ENCODE measurements around the gene DOCK10.

DOCK10 gene

DNA sequence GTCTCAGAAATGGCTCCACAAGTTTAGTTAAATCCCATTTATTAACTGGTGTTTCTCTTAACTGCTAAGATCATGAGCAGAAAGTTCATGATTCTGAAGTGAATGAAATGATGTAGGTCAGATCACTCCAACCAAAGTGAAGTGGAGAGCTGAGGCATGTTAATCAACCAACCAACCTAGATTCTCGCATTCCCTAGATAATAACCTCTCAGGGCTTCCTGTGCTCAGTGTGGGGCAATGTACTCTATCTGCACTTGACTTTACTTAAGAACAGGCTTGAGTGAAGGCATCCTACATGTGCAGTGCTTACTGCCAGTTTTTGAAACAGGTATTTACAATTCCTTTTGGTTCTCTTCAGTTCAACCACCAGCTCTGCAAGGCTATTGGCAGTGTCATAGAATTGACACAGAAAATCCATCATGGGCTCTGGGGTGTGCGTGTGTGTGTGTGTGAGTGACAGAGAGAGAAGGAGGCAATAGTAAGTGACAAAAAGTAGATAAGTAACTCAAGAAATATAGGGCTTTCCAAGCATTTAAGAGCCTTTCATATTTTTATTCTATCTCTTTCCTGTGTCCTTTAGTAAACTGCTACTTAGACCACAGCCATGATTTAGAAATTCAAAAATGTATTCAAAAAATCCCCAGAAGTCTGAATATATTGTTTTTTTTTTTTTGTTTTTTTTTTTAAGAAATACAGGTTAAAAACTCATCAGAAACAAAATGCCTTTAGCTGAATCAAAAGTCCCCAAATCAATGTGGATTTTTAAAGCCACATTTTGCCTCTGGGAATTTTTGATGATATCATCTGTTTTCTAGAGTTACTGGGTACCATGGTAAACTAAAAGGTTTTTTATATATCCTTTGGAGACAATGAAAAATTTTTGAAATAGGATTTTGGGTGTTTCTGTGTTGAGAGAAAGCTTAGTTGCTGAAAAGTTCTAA lies 28.6 kb downstream of the DOCK10 start:
- DNase-seq (ENCODE audit: low read depth in 3 of 3), result no peak

- DNase-seq (ENCODE audit: low read depth in 3 of 3), result no peak
Measured at GRCh38 chr2:225011585-225011984, 30.7 kb downstream of the DOCK10 start.

DNA sequence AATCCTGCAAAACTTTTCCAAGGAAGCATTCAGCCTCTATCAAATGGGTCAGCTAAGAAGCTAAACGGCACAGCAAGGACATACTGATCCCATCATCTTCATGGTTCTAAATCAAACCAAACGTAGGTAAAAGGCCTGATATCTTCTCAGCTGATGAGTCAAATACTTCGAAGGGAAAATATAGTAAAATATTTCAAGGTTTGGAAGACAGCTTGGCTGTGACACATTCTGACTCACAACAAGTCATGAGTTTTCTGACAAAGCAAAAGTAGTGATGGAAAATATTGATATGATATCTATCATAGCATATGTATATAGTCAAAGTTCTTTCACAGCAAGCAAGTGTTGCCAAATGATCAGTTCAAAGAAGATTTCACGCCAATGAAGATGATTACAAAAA lies 31.5 kb downstream of the DOCK10 start:
- DNase-seq (ENCODE audit: low read depth in 3 of 3), result no peak

GRCh38 chr2:225009768-225010167 lies 32.5 kb downstream of the DOCK10 start:
- no peak for DNase-seq (ENCODE audit: low read depth in 3 of 3)

GRCh38 chr2:225008935-225009334 lies 33.3 kb downstream of the DOCK10 start:
- DNase-seq (ENCODE audit: low read depth in 3 of 3), result no peak

GRCh38 chr2:225008179-225008856 lies 34.0 kb downstream of the DOCK10 start:
- no peak for DNase-seq (ENCODE audit: low read depth in 3 of 3)

- DNase-seq (ENCODE audit: low read depth in 3 of 3), result no peak
Measured at GRCh38 chr2:225006730-225007129, 35.5 kb downstream of the DOCK10 start.

GRCh38 chr2:225004597-225004996 lies 37.7 kb downstream of the DOCK10 start:
- no peak for DNase-seq (ENCODE audit: low read depth in 3 of 3)

- DNase-seq (ENCODE audit: low read depth in 3 of 3), result no peak
Measured at GRCh38 chr2:225002656-225003045, 39.6 kb downstream of the DOCK10 start.

GRCh38 chr2:225002039-225002655 lies 40.1 kb downstream of the DOCK10 start:
- peak; percentile 29 to 67 (median 42) for DNase-seq (ENCODE audit: low read depth in 3 of 3)

DNA sequence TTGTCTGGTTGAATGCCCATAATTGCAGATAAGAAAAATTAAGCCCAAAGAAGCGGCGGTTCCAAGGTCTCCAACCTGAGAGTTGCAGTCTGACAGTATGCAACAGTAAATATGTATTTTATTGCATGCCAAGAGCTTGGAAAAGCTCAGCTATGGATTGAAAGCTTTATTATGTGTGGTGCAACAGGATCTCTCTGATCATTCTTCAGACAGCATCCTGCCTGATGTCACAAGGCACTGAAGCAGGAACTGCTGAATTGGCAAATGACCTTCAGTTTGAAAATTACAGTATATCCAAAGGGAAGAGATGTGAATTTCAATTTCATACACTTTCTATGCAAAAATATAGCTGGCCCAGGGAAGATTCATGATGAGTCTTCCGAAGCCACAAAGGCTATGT lies 42.5 kb downstream of the DOCK10 start:
- DNase-seq (ENCODE audit: low read depth in 3 of 3), result no peak

DNA sequence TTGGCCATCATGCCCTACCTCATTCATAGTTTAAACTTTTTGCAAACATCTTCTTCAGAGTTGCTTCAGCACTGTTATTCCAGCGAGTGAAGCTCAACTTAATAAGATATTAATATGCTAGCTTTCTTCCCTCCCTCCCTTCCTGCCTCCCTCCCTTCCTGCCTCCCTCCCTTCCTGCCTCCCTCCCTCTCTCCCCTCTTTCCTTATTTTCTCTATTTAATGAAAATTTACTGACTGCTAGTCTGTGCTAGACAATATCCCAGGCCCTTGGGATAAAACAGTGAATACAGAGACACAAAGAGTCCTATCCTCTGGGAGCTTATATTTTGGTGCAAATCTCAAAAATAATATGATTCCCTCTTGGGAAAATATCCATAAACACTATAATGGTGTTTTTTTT lies 42.9 kb downstream of the DOCK10 start:
- DNase-seq (ENCODE audit: low read depth in 3 of 3), result no peak

- DNase-seq (ENCODE audit: low read depth in 3 of 3), result no peak
Measured at GRCh38 chr2:224997802-224998201, 44.5 kb downstream of the DOCK10 start.

GRCh38 chr2:224995419-224995818 lies 46.8 kb downstream of the DOCK10 start:
- no peak for DNase-seq (ENCODE audit: low read depth in 3 of 3)

GRCh38 chr2:224994242-224994823 lies 47.9 kb downstream of the DOCK10 start:
- no peak for DNase-seq (ENCODE audit: low read depth in 3 of 3)

DNA sequence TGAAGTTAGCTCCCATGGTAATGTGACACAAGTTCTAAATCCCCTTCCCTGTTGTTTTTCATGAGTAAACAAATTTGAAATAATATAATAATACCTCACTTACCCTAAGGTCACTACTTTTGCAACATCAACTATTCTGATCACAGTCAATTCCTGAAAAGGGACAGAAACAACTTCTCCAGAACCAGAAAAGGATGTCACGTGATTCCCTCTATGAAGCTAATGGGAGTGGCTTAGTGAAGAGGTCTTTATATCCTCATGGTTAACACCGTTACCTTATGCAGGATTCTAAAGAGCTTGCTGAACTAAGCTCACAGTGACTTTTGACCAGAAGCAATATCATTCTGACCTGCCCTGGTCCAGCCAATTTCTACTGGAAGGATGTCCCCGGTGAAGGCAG lies 51.6 kb downstream of the DOCK10 start:
- DNase-seq (ENCODE audit: low read depth in 3 of 3), result no peak

DNA sequence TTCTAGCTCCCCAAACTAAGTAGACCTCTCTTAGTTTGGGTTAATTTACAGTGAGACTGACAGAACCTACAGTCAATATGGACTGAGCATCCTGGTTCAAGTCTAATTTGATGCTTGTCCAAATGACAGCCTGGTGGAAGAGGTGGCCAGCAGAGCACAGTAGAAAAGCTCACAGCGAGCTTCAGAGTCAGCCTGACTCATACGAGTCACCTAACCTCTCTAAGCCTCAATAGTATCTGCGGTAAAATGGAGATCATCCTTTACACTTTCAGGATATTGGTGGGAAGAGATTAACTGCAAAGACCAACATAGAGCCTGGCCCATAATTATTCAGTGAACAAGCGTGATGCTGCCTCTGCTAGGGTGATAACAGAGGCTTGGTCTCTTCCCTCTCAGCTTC lies 54.5 kb downstream of the DOCK10 start:
- no peak for DNase-seq (ENCODE audit: low read depth in 3 of 3)

- DNase-seq (ENCODE audit: low read depth in 3 of 3), result no peak
Measured at GRCh38 chr2:224986477-224986876, 55.8 kb downstream of the DOCK10 start.

GRCh38 chr2:224984637-224985036 lies 57.6 kb downstream of the DOCK10 start:
- no peak for DNase-seq (ENCODE audit: low read depth in 3 of 3)

GRCh38 chr2:224983712-224984554 lies 58.3 kb downstream of the DOCK10 start:
- no peak for DNase-seq (ENCODE audit: low read depth in 3 of 3)
